ENCODE measurements around the gene CPAMD8. TPM values are rescaled to one million over a fixed set of nuclear protein-coding genes. Genes with fewer than 3 reads are reported as not detected.

The CPAMD8 gene
- total and polyA plus RNA-seq, 2 of the 8 experiments (the other 6 are each of a cell fraction or from before 2014, with no cell fraction given), result 6.1 to 9.2 TPM

GRCh38 chr19:17043744-17044143 is 17.1 kb upstream of the CPAMD8 start:
- no peaks in the 10 kb centered on the region for H3K27me3 ChIP-seq (replicated peaks in 1 of 4; ENCODE audit: control insufficient read depth in 3 of 4, extremely low read depth in 1 of 4, insufficient read depth in 3 of 4, low read length in 3 of 4)
- H2AFZ ChIP-seq (ENCODE audit: low read length), result no peak overlapping the region
- POLR2A ChIA-PET (ENCODE audit: partially characterized antibody), result interaction anchor here (1.3 kb wide), 1 partner anchor 16 kb away, joined by 3 read pairs; no protein-coding TSS in a partner anchor
- no peak overlapping the region for H2AK5ac ChIP-seq (ENCODE audit: low read depth, low read length)
- 86% methylated on average over 7 of the region's 7 CpGs; no CpG with 5 or more reads in 1 of the 2 experiments for WGBS, 2 experiments (ENCODE audit: extremely low coverage in 1 of 2, insufficient coverage in 1 of 2, insufficient read length in 1 of 2, insufficient replicate concordance in 2 of 2, low coverage in 1 of 2, low lambda C conversion rate in 2 of 2, missing lambda C conversion rate in 1 of 2)
- H2BK5ac ChIP-seq (ENCODE audit: low read depth, low read length), result no peak overlapping the region
- H3K23me2 ChIP-seq (ENCODE audit: low read depth, low read length), result no peaks in the 10 kb centered on the region
- no peak overlapping the region for H3K9ac ChIP-seq (replicated peaks in 1 of 4; ENCODE audit: extremely low read depth in 1 of 4, low read depth in 3 of 4, low read length in 3 of 4)
- no peaks in the 10 kb centered on the region for H3K79me2 ChIP-seq (ENCODE audit: control insufficient read depth in 1 of 2, insufficient read depth in 2 of 2, low read length in 2 of 2)
- CTCF ChIA-PET (ENCODE audit: partially characterized antibody), result interaction anchor here (0.6 to 3.2 kb wide), 3 partner anchors 8 to 560 kb away, joined by 3 to 17 read pairs (median 5); no protein-coding TSS in a partner anchor
- no peak overlapping the region for H2BK20ac ChIP-seq (ENCODE audit: low read length)
- peaks cover 1 to 3% (median 1%) of the 10 kb centered on the region in 4 experiments; a peak in 4 of 8 replicates for H3K36me3 ChIP-seq (ENCODE audit: control insufficient read depth in 2 of 4, insufficient read depth in 4 of 4, low read length in 3 of 4)
- no peak overlapping the region for H3K23ac ChIP-seq (ENCODE audit: insufficient read length)
- peaks cover 0 to 2% of the 10 kb centered on the region in 2 experiments for H4K20me1 ChIP-seq (replicated peaks in 1 of 2; ENCODE audit: control insufficient read depth in 1 of 2, insufficient read depth in 2 of 2, low read length in 2 of 2)
- no peak overlapping the region for H3K4me2 ChIP-seq (ENCODE audit: insufficient read depth in 1 of 2, low read depth in 2 of 2, low read length in 2 of 2)
- no peak overlapping the region for H3K4ac ChIP-seq (replicated peaks; ENCODE audit: insufficient read length, low read depth, low read length)
- no peak overlapping the region for H3K18ac ChIP-seq (ENCODE audit: extremely low read depth, low read length)
- no peak overlapping the region for H4K8ac ChIP-seq (ENCODE audit: extremely low read depth, insufficient read depth, low read length)
- H3K4me3 ChIP-seq (ENCODE audit: extremely low read depth in 1 of 4, insufficient read depth in 2 of 4, low read depth in 3 of 4, low read length in 4 of 4), result no peak overlapping the region
- no peak overlapping the region for H4K91ac ChIP-seq (replicated peaks; ENCODE audit: insufficient read length, low read length)
- H3K79me1 ChIP-seq (ENCODE audit: low read depth, low read length), result no peaks in the 10 kb centered on the region
- H3K56ac ChIP-seq (replicated peaks; ENCODE audit: insufficient read length, low read depth, low read length), result no peak overlapping the region
- DNase-seq (ENCODE audit: low read depth in 1 of 2, low spot score in 2 of 2), result no peak
- H2BK12ac ChIP-seq (ENCODE audit: low read depth, low read length), result no peak overlapping the region
- FAIRE-seq, result no peak
- H3K27ac ChIP-seq (ENCODE audit: low read depth, low read length), result no peak overlapping the region
- H3K14ac ChIP-seq (ENCODE audit: insufficient read length), result no peak overlapping the region
- H3K9me3 ChIP-seq (ENCODE audit: insufficient read depth in 2 of 2, low read depth in 1 of 2, low read length in 1 of 2), result no peaks in the 10 kb centered on the region
- no peak overlapping the region for H2BK15ac ChIP-seq (ENCODE audit: low read length)
- H2BK120ac ChIP-seq (replicated peaks; ENCODE audit: low read depth, low read length), result no peak overlapping the region
- H3K4me1 ChIP-seq (replicated peaks in 1 of 4; ENCODE audit: control insufficient read depth in 3 of 4, insufficient read depth in 4 of 4, low read length in 3 of 4), result no peaks in the 10 kb centered on the region
- no peak overlapping the region for H4K5ac ChIP-seq (ENCODE audit: insufficient read length, low read depth, low read length)
- no peak for TF ChIP-seq EGR1 (IDR thresholded peaks at IDR 0.05; ENCODE audit: borderline replicate concordance, low read depth, low read length)
- TF ChIP-seq TAF1 (IDR thresholded peaks at IDR 0.05; ENCODE audit: low read depth, low read length), result no peak
- TF ChIP-seq SRF (IDR thresholded peaks at IDR 0.05; ENCODE audit: low read depth, low read length), result no peak
- no peak for TF ChIP-seq PHF8 (conservative IDR thresholded peaks at IDR 0.05; ENCODE audit: low read depth, low read length)
- no peak for TF ChIP-seq MAFK (IDR thresholded peaks at IDR 0.05; ENCODE audit: low read depth, low read length)
- no peak for TF ChIP-seq HDAC6 (IDR thresholded peaks at IDR 0.05; ENCODE audit: low read depth, low read length)
- no peak for TF ChIP-seq NRF1 (IDR thresholded peaks at IDR 0.05; ENCODE audit: low read depth, low read length)
- TF ChIP-seq RNF2 (IDR thresholded peaks at IDR 0.05; ENCODE audit: borderline replicate concordance, low read depth, low read length, missing control alignments, poor library complexity, severe bottlenecking), result no peak
- no peak for TF ChIP-seq BACH1 (IDR thresholded peaks at IDR 0.05; ENCODE audit: low read length)
- TF ChIP-seq RXRA (IDR thresholded peaks at IDR 0.05; ENCODE audit: insufficient read depth, low read depth, low read length), result no peak
- TF ChIP-seq ASH2L (IDR thresholded peaks at IDR 0.05; ENCODE audit: low read length), result no peak
- no peak for TF ChIP-seq SAP30 (IDR thresholded peaks at IDR 0.05; ENCODE audit: insufficient read depth, insufficient replicate concordance, low read length)

All from H1 (cell line).